Activated gamma-delta T cell treated with Interleukin-2 at 50 U/mL for 16 hours (primary cell): ENCODE data around the gene TOMM40.
"Not testable (repeated sequence)": the region's sequence is repeated elsewhere in the genome, so short reads cannot be mapped to it uniquely, and the experiment has no call there.

ENCODE experiments used
- DNase-seq: peaks from one replicate; pipeline ENCODE4 v3.0.0-alpha.2; 2020

TOMM40 gene

GRCh38 chr19:44872661-44873060, 18.4 kb upstream of the TOMM40 start:
- no peak for DNase-seq

DNA sequence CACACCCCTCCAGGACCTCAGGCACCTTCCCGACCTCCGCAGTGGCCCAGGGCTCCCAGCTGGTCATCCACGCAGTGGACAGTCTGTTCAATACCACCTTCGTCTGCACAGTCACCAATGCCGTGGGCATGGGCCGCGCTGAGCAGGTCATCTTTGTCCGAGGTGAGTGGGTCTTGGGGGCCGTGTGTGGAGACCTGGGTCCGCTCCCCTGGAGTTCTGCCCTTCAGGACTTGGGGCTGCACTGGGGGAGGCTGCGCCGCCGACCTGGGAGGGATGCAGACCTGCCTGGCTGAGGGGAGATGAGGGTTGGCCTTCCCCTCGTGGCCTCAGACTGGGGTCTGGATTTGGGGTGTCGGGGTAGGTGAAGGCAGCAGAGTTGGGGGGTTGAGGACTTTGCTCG, 16.7 kb upstream of the TOMM40 start:
- DNase-seq, result no peak

GRCh38 chr19:44875666-44876451, 15.2 kb upstream of the TOMM40 start:
- DNase-seq, result no peak

DNA sequence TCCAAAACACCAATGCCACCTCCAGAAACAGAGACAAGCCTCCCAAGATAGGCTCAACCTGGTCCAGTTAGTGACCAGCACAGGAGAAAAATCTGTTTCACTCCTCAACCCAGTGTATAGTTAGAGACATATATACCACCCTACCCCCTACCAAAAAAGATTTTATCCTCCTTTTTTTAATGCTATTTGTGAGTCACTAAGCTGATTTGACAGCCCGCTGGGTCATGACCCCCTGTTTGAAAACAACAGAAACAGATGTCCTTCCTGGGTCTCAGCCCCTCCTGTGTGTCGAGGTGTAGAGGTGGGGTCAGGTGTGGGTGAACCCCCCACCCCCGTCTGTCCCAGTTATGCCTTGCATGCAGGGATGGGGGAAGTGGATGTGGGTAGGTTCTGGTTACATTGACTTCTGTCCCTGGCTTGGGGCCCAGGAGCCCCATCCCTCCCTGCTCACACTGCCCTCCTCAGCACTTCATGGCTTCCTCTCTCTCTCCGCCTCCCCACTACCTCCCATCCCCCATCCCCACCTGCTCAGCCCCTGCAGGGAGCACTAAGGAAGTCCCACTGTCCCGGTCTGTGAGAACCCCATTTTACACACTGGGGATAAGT, 14.0 kb upstream of the TOMM40 start:
- DNase-seq, result no peak

GRCh38 chr19:44878120-44878865, 12.8 kb upstream of the TOMM40 start:
- no peak for DNase-seq

DNA sequence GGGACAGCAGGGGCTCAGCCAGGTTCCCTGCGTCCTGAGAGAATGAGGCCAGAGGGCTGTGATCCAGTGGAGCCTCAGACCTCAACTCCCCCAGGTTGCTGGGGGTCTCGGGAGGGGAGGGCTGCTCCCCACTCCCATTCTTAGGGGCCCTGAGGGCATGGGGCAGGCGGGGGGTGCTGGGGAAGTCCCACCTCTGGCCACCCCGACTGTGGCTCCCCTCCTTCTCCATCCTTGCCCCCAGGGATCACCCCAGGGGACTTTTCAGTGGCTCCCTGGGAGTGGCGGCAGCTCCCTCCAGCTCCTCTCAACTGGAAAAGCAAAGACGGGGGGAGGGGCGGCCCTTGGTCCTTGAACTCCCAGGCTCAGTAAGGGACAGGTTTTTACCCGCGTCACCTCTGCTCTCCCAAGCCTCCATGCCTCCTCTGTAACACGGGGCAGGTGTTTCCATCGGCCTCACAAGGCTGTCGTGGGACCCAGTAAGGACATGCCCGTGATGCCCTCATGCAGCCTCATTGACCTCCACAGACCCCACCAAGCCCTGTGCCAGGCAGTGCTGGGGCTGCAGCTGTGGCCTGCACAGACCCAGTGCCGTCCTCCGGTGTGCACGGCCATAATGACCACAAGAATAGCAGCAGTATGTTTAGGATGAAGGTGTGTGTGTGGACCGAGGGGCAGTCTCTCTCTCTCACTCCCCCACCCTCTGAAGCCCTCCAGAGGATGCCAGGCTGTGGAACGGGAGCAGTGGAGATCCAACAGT, 11.6 kb upstream of the TOMM40 start:
- no peak for DNase-seq

- DNase-seq, result no peak
Observed at GRCh38 chr19:44882063-44882462, 9.0 kb upstream of the TOMM40 start.

- DNase-seq, result not testable (repeated sequence)
Observed at GRCh38 chr19:44882619-44883397, 8.2 kb upstream of the TOMM40 start.

DNA sequence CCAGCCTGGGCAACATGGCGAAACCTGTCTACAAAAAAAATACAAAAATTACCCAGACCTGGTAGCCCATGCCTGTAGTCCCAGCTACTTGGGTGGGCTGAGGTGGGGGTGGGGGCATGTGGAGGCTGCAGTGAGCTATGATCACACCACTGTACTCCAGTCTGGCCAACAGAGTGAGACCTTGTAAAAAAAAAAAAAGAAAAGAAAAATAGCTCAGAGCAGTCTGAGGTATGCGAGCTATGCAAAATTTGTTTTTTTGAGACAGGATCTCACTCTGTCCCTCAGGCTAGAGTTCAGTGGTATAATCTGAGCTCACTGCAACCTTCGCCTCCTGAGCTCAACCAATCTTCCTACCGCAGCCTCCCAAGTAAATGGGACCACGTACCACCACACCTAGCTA, 7.1 kb upstream of the TOMM40 start:
- DNase-seq, result no peak

DNA sequence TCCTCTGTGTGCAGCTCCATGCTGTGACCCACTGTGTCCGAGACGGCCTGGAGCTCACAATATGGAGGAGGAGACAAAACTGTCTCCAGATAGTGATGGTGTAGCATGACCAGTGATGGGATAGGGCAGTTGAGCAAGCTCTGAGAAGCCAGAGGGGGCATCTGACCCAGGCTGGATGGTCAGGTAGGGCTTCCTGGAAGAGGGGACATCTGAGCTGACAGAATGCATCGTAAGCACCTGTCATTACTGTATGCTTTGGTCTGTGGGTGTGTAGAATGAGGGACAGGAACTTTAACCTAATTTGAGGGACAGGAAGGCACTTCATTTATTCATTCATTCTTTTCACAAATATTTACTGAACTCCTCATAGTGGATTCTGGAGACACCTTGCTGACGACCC, 6.5 kb upstream of the TOMM40 start:
- DNase-seq, result no peak

GRCh38 chr19:44886141-44886540, 4.9 kb upstream of the TOMM40 start:
- DNase-seq, result no peak

GRCh38 chr19:44887648-44888047, 3.4 kb upstream of the TOMM40 start:
- DNase-seq, result no peak

DNA sequence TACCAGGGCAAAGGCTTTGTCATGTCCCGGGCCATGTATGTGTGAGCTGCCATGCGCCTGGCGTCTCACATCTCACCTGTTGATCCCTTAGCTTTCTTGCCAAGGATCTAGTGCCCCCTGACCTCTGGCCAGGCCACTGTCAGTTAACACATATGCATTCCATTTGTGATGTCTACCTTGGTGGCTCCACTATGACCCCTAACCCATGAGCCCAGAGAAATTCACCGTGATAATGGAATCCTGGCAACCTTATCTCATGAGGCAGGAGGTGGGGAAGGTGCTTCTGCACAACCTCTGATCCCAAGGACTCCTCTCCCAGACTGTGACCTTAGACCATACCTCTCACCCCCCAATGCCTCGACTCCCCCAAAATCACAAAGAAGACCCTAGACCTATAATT, 2.7 kb upstream of the TOMM40 start:
- not testable (repeated sequence) for DNase-seq

GRCh38 chr19:44889830-44890365, 1.2 kb upstream of the TOMM40 start:
- no peak for DNase-seq

DNA sequence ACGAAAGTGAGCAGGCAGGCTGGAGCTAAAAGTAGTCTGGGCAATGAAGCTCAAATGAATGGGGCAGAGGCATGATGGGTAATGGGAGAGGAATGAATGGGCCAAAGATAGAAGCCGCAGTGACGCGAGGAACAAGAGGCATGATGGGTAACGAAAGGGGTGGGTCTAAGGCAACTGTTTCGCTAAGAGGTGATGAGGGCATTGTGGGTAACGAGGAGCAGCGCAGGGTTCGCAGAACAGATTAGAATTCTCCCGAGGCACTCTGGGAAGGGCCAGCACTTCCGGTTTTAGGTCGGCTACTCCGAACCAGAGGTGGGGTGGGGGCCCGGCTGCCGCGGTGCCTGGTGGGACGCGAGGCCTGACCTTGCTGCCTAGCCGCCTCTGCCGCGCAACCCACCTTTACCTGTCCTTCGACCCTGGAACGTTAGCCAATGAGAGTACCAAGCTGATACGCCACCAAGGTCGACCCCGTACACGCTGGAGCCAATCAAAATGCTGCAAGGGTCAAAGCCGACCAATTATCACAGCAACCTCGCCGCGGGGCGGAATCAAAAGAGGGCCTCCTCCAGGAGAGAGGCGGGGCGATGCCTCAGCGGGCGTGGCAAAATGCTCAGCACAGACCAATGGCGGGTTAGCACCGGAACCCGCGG, 563 bp upstream of the TOMM40 start:
- no peak for DNase-seq

- no peak for DNase-seq
Observed at GRCh38 chr19:44892932-44893331, 1.9 kb downstream of the TOMM40 start.

- DNase-seq, result no peak
Observed at GRCh38 chr19:44893332-44894051, 2.4 kb downstream of the TOMM40 start.

- DNase-seq, result no peak
Observed at GRCh38 chr19:44894052-44894400, 3.0 kb downstream of the TOMM40 start.

GRCh38 chr19:44894946-44895345, 3.9 kb downstream of the TOMM40 start:
- no peak for DNase-seq

DNA sequence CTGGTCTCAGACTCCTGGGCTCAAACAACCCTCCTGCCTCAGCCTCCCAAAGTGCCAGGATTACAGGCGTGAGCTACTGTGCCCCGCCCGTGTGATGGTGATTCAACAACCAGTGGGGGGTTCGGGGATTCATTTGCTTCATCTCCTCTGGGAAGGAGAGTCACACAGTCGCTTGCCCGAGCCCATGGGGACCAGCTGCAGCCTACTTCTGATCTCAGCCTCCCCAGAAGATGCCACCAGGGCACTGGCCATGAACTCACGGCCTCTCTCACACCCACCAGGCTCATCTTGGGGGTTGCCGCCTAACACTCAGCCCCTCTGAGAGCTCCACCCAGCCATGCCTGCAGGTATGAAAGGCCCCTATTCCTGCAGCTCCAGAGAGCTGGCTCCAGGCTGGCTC, 6.8 kb downstream of the TOMM40 start:
- no peak for DNase-seq
